HEK293 (cell line): Measurements from ENCODE around the gene SLC35F4.

ENCODE experiments used
- CTCF ChIP-seq: fragments of 450-650 bp; formaldehyde crosslinking; IDR thresholded peaks from 2 replicates; pipeline ENCODE4 v1.5.1; 2016; ENCODE audit warnings: missing biosample characterization, missing genetic modification characterization
- SP2 ChIP-seq: fragments of 450-650 bp; formaldehyde crosslinking; IDR thresholded peaks from 2 replicates; pipeline ENCODE4 v1.5.1; 2016; ENCODE audit warnings: missing biosample characterization, missing genetic modification characterization
- YY1 ChIP-seq: fragments of 450-650 bp; formaldehyde crosslinking; IDR thresholded peaks from 2 replicates; pipeline ENCODE4 v1.5.1; 2018; ENCODE audit warnings: missing biosample characterization, missing genetic modification characterization
- ZBTB17 ChIP-seq: fragments of 450-650 bp; formaldehyde crosslinking; IDR thresholded peaks from 2 replicates; pipeline ENCODE4 v1.5.1; 2016; ENCODE audit warnings: missing biosample characterization, missing genetic modification characterization
- ZFP3 ChIP-seq: fragments of 450-650 bp; formaldehyde crosslinking; IDR thresholded peaks from 2 replicates; pipeline ENCODE4 v1.5.1; 2016; ENCODE audit warnings: low read depth, missing biosample characterization, missing genetic modification characterization
- ZNF623 ChIP-seq: fragments of 450-650 bp; formaldehyde crosslinking; IDR thresholded peaks from 2 replicates; pipeline ENCODE4 v1.5.1; 2016; ENCODE audit warnings: missing biosample characterization, missing genetic modification characterization
- ZNF707 ChIP-seq: fragments of 450-650 bp; formaldehyde crosslinking; IDR thresholded peaks from 2 replicates; pipeline ENCODE4 v1.5.1; 2016; ENCODE audit warnings: missing biosample characterization, missing genetic modification characterization
- ZNF777 ChIP-seq: fragments of 450-650 bp; formaldehyde crosslinking; IDR thresholded peaks from 2 replicates; pipeline ENCODE4 v1.5.1; 2017; ENCODE audit warnings: missing biosample characterization, missing genetic modification characterization, borderline replicate concordance

DNA sequence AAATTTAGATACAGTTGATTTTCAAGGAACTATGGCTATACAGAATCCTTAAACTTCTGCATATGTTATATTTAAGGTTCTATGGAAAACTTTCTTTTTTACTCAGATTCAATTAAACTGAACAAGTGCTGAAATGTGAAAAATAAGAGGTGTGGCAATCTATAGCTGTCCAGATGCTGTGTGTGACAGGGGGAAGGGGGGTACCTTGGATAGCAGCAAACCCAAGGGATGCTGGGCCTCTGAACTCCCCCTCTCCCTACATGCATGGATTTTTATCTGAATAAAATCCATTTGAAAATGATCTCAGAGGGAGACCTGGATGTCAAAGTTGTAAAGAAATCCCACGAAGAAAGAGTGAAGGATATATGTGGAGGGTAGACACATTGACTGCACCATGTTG is 289.4 kb downstream of the SLC35F4 start:
- TF ChIP-seq CTCF (tag by site-specific recombination) (no peak), ZNF707 (no peak), ZBTB17 (no peak), ZNF623 (no peak), ZNF777 (tag by site-specific recombination) (no peak), ZFP3 (tag by site-specific recombination) (no peak), SP2 (tag by site-specific recombination) (no peak), YY1 (tag by site-specific recombination) (no peak)
